HCT116 (cell line): ENCODE data around the gene GPA33. TPM values are rescaled to one million over a fixed set of nuclear protein-coding genes. Genes with fewer than 3 reads are reported as not detected.

ENCODE experiments used
- ATAC-seq: fragments of 200-7000 bp; cut with Tn5 transposase; 2 replicates; pipeline ENCODE4 v1.9.1; 2020; ENCODE audit warnings: mild to moderate bottlenecking, moderate library complexity
- BruUV-seq: library from RNA; stranded (reverse); fragments of 400-500 nt; replicated peaks from 2 replicates; lab custom pipeline; 2021; lab: Mats Ljungman, UMichigan
- CTCF ChIA-PET: fragments of 300-600 bp; sonication (Branson Sonifier 250); formaldehyde crosslinking; loops from one replicate; lab custom pipeline; 2021; ENCODE audit warnings: antibody characterized with exemption; lab: Charles Lee
- POLR2A ChIA-PET: fragments of 300-600, 350-600 bp; sonication (Branson Sonifier 250); formaldehyde crosslinking; loops from one replicate; lab custom pipeline; 2021; ENCODE audit warnings: antibody characterized with exemption; lab: Charles Lee
- RAD21 ChIA-PET, 2 experiments: fragments of 300-600 bp; sonication (Branson Sonifier 250); formaldehyde crosslinking; loops; one replicate each; lab custom pipeline; 2023; ENCODE audit warnings: low total read pairs in 2 of 2; ENCODE audit not compliant: uncharacterized antibody in 2 of 2, unreplicated experiment in 2 of 2, low non-redundant PET in 1 of 2; lab: Charles Lee
- DNase-seq: peaks from one replicate; pipeline ENCODE4 v3.0.0-alpha.2; 2010; ENCODE audit warnings: low read depth, low spot score
- H2AFZ ChIP-seq: fragments of 200-600 bp; shearing (Covaris generic), sonication (generic); 2 replicates; pipeline ENCODE4 v1.6.1; 2017; ENCODE audit warnings: low read depth, mixed run types, mixed read lengths, antibody characterized with exemption, low read length; ENCODE audit not compliant: poor library complexity, severe bottlenecking
- H3K27ac ChIP-seq: 2 replicates; pipeline ENCODE4 v1.5.1; 2012; ENCODE audit warnings: low read depth, low read length
- H3K27me3 ChIP-seq: fragments of 200-600 bp; sonication (generic); 2 replicates; pipeline ENCODE4 v1.6.1; 2016; ENCODE audit warnings: mixed run types, low read length, mixed read lengths; ENCODE audit not compliant: insufficient read depth
- H3K36me3 ChIP-seq, 2 experiments: fragments of 200-500 bp in 1 of 2; fragments of 200-600 bp in 1 of 2; sonication (Bioruptor generic) in 1 of 2; sonication (generic) in 1 of 2; 2 replicates each; pipeline versions ENCODE4 v1.5.1 to v1.6.1; 2014 to 2016; ENCODE audit warnings: low read length in 2 of 2, inconsistent platforms in 1 of 2, mixed read lengths in 1 of 2, mixed run types in 1 of 2; ENCODE audit not compliant: insufficient read depth in 2 of 2, control insufficient read depth in 1 of 2
- H3K4me1 ChIP-seq, 2 experiments: fragments of 200-600 bp in 1 of 2; sonication (generic) in 1 of 2; 2 replicates each; pipeline versions ENCODE4 v1.5.1 to v1.6.1; 2012 to 2017; ENCODE audit warnings: low read length in 2 of 2, inconsistent platforms in 1 of 2, mild to moderate bottlenecking in 1 of 2, mixed read lengths in 1 of 2, mixed run types in 1 of 2, moderate library complexity in 1 of 2; ENCODE audit not compliant: insufficient read depth in 2 of 2, control insufficient read depth in 1 of 2
- H3K4me2 ChIP-seq: fragments of 200-600 bp; sonication (generic); 2 replicates; pipeline ENCODE4 v1.6.1; 2017; ENCODE audit warnings: mixed run types, low read length, mixed read lengths
- H3K4me3 ChIP-seq, 2 experiments: fragments of 200-600 bp in 1 of 2; sonication (generic) in 1 of 2; replicated peaks in 1 of 2; 2 replicates each; pipeline ENCODE4 v1.5.1; 2011 to 2016; ENCODE audit warnings: low read length in 2 of 2, control low read depth in 1 of 2, low read depth in 1 of 2, mild to moderate bottlenecking in 1 of 2, mixed read lengths in 1 of 2, mixed run types in 1 of 2
- H3K79me2 ChIP-seq: fragments of 200-600 bp; sonication (generic); 2 replicates; pipeline ENCODE4 v1.6.1; 2017; ENCODE audit warnings: mild to moderate bottlenecking, mixed run types, low read length, moderate library complexity, mixed read lengths; ENCODE audit not compliant: insufficient read depth
- H3K9ac ChIP-seq: fragments of 200-600 bp; sonication (generic); 2 replicates; pipeline ENCODE4 v1.6.1; 2016; ENCODE audit warnings: low read length, mixed read lengths
- H3K9me2 ChIP-seq: fragments of 200-600 bp; sonication (generic), shearing (Covaris generic); 2 replicates; pipeline ENCODE4 v1.6.1; 2017; ENCODE audit warnings: mixed run types, mild to moderate bottlenecking, moderate library complexity; ENCODE audit not compliant: insufficient read depth
- H3K9me3 ChIP-seq, 2 experiments: fragments of 200-500 bp in 1 of 2; fragments of 200-600 bp in 1 of 2; sonication (Bioruptor generic) in 1 of 2; sonication (generic) in 1 of 2; 2 replicates each; pipeline ENCODE4 v1.6.1; 2014 to 2017; ENCODE audit warnings: low read length in 2 of 2, mixed read lengths in 2 of 2, inconsistent platforms in 1 of 2, low read depth in 1 of 2, mild to moderate bottlenecking in 1 of 2, mixed run types in 1 of 2, moderate library complexity in 1 of 2; ENCODE audit not compliant: control insufficient read depth in 1 of 2, insufficient read depth in 1 of 2
- H4K20me1 ChIP-seq: fragments of 200-600 bp; sonication (generic), shearing (Covaris generic); 2 replicates; pipeline ENCODE4 v1.6.1; 2017; ENCODE audit warnings: mixed run types, mild to moderate bottlenecking, moderate library complexity; ENCODE audit not compliant: insufficient read depth
- ATF3 ChIP-seq: IDR thresholded peaks from 2 replicates; pipeline ENCODE4 v1.6.1; 2012
- CEBPB ChIP-seq: IDR thresholded peaks from 2 replicates; pipeline ENCODE4 v1.6.1; 2012; ENCODE audit warnings: low read depth
- CTCF ChIP-seq, 3 experiments: fragments of 200-600 bp in 1 of 3; sonication (generic) in 1 of 3; IDR thresholded peaks in 2 of 3; conservative IDR thresholded peaks in 1 of 3; 2 replicates each; pipeline ENCODE4 v1.5.1; 2012 to 2017; ENCODE audit warnings: low read depth in 2 of 3, low read length in 2 of 3, antibody characterized with exemption in 1 of 3, borderline replicate concordance in 1 of 3, control low read depth in 1 of 3, mild to moderate bottlenecking in 1 of 3, mixed read lengths in 1 of 3, mixed run types in 1 of 3, moderate library complexity in 1 of 3; ENCODE audit not compliant: insufficient read depth in 1 of 3
- EGR1 ChIP-seq: IDR thresholded peaks from 2 replicates; pipeline ENCODE4 v1.6.1; 2012; ENCODE audit warnings: low read depth
- EZH2 ChIP-seq: fragments of 200-600 bp; sonication (generic); IDR thresholded peaks from 2 replicates; pipeline ENCODE4 v1.6.1; 2017; ENCODE audit warnings: antibody characterized with exemption, mixed run types
- EZH2phosphoT487 ChIP-seq: fragments of 200-600 bp; IDR thresholded peaks from 2 replicates; pipeline ENCODE4 v1.6.1; 2018; ENCODE audit warnings: antibody characterized with exemption, borderline replicate concordance
- FOSL1 ChIP-seq: IDR thresholded peaks from 2 replicates; pipeline ENCODE4 v1.6.1; 2012; ENCODE audit warnings: low read depth
- JUND ChIP-seq: IDR thresholded peaks from 2 replicates; pipeline ENCODE4 v1.6.1; 2012
- POLR2A ChIP-seq: IDR thresholded peaks from 2 replicates; pipeline ENCODE4 v1.7.0; 2011; ENCODE audit warnings: borderline replicate concordance; ENCODE audit not compliant: insufficient read depth, insufficient read length; ENCODE audit errors: extremely low read depth
- POLR2AphosphoS5 ChIP-seq: IDR thresholded peaks from 2 replicates; pipeline ENCODE4 v1.6.1; 2011; ENCODE audit warnings: mild to moderate bottlenecking, low read depth, low read length, moderate library complexity
- RAD21 ChIP-seq: IDR thresholded peaks from 2 replicates; pipeline ENCODE4 v1.6.1; 2012; ENCODE audit warnings: low read depth, mild to moderate bottlenecking
- REST ChIP-seq: IDR thresholded peaks from 2 replicates; pipeline ENCODE4 v1.6.1; 2012; ENCODE audit warnings: low read depth
- SP1 ChIP-seq: IDR thresholded peaks from 2 replicates; pipeline ENCODE4 v1.6.1; 2012; ENCODE audit warnings: low read depth
- SRF ChIP-seq: IDR thresholded peaks from 2 replicates; pipeline ENCODE4 v1.6.1; 2012; ENCODE audit warnings: low read depth
- YY1 ChIP-seq: IDR thresholded peaks from 2 replicates; pipeline ENCODE4 v1.6.1; 2011; ENCODE audit warnings: low read length, low read depth, moderate library complexity, mild to moderate bottlenecking; ENCODE audit not compliant: insufficient replicate concordance; ENCODE audit errors: extremely low read depth
- ZBTB33 ChIP-seq: IDR thresholded peaks from 2 replicates; pipeline ENCODE4 v1.6.1; 2011; ENCODE audit warnings: mild to moderate bottlenecking, low read length, moderate library complexity; ENCODE audit not compliant: insufficient replicate concordance; ENCODE audit errors: extremely low read depth
- ZFX ChIP-seq: fragments of 450-650 bp; IDR thresholded peaks from 2 replicates; pipeline ENCODE4 v1.6.1; 2017
- intact Hi-C: fragments of 100-400 bp; cut with micrococcal nuclease; formaldehyde crosslinking; loops from 2 replicates; pipeline ENCODE4 v1.10.0; 2022
- total RNA-seq: library from RNA; stranded (reverse); gene quantifications from one replicate; pipeline ENCODE4 v1.2.1, GENCODE V29; 2021; ENCODE audit not compliant: unreplicated experiment

GPA33 gene
- total RNA-seq, 1 experiment from 2014 or later = 0.22 TPM

- Histone ChIP-seq H3K4me2 (no peak overlapping the region), H3K4me3 (no peak overlapping the region), H3K9me3 (no peaks in the 10 kb centered on the region), H3K79me2 (no peaks in the 10 kb centered on the region), H3K27ac (no peak overlapping the region), H3K36me3 (no peaks in the 10 kb centered on the region), H3K9me2 (no peaks in the 10 kb centered on the region), H3K9ac (no peak overlapping the region), H3K4me1 (no peaks in the 10 kb centered on the region), H4K20me1 (no peaks in the 10 kb centered on the region), H3K27me3 (no peaks in the 10 kb centered on the region), H2AFZ (no peak overlapping the region)
- BruUV-seq = no TSS peak
- CTCF ChIA-PET = no interaction called here
- TF ChIP-seq POLR2A (no peak), CTCF (IDR thresholded peaks at IDR 0.05 in 2 of 3, conservative IDR thresholded peaks at IDR 0.05 in 1 of 3; ENCODE audit: borderline replicate concordance in 1 of 3, insufficient read depth in 1 of 3, low read depth in 2 of 3, low read length in 2 of 3) (no peak), EZH2 (no peak), ZBTB33 (no peak), EZH2phosphoT487 (no peak), YY1 (no peak), REST (no peak), RAD21 (no peak), CEBPB (no peak), POLR2AphosphoS5 (no peak), SP1 (no peak), SRF (no peak), ZFX (no peak), EGR1 (no peak), JUND (no peak), ATF3 (no peak), FOSL1 (no peak)
- intact Hi-C loops = no loop called here
- RAD21 ChIA-PET = no interaction called here
- ATAC-seq (no peak), DNase-seq (no peak)
- POLR2A ChIA-PET = no interaction called here
Observed at GRCh38 chr1:167033646-167034045, 56.5 kb downstream of the GPA33 start.
